Inflammatory macrophage treated with lipopolysaccharide for 4 hours (primary cell): ENCODE results near the gene ARSD.
A peak's percentile ranks its signal among the peaks of the same experiment; 100 is the strongest.
"Not testable (repeated sequence)": the region's sequence is repeated elsewhere in the genome, so short reads cannot be mapped to it uniquely, and the experiment has no call there.

Experiments
- DNase-seq: peaks from one replicate; pipeline ENCODE4 v3.0.0-alpha.2; 2020

The ARSD gene, protein sequence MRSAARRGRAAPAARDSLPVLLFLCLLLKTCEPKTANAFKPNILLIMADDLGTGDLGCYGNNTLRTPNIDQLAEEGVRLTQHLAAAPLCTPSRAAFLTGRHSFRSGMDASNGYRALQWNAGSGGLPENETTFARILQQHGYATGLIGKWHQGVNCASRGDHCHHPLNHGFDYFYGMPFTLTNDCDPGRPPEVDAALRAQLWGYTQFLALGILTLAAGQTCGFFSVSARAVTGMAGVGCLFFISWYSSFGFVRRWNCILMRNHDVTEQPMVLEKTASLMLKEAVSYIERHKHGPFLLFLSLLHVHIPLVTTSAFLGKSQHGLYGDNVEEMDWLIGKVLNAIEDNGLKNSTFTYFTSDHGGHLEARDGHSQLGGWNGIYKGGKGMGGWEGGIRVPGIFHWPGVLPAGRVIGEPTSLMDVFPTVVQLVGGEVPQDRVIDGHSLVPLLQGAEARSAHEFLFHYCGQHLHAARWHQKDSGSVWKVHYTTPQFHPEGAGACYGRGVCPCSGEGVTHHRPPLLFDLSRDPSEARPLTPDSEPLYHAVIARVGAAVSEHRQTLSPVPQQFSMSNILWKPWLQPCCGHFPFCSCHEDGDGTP

GRCh38 chrX:2928583-2929434 is at the start of gene ARSD:
TSS of gene ARSD (minus strand) at chrX:2929339. CDS start at chrX:2929275, 64 bp downstream.
- DNase-seq, result peak; percentile 87

DNA sequence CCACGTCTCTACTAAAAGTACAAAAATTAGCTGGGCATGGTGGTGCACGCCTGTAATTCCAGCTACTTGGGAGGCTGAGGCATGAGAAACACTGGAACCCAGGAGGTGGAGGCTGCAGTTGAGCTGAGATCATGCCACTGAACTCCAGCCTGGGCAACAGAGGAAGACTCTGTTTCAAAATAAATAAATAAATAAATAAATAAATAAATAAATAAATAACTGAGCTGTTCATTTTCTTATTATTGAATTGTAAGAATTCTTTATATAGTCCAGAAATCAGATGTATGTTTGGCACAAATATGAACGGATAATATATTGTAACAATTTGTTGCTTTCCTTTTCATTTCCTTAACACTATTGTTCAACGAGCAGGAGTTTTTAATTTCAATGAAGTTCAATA is 49.5 kb upstream of the ARSD start:
- DNase-seq, result not testable (repeated sequence)

- DNase-seq, result no peak
Observed at GRCh38 chrX:2974961-2975360, 45.8 kb upstream of the ARSD start.

DNA sequence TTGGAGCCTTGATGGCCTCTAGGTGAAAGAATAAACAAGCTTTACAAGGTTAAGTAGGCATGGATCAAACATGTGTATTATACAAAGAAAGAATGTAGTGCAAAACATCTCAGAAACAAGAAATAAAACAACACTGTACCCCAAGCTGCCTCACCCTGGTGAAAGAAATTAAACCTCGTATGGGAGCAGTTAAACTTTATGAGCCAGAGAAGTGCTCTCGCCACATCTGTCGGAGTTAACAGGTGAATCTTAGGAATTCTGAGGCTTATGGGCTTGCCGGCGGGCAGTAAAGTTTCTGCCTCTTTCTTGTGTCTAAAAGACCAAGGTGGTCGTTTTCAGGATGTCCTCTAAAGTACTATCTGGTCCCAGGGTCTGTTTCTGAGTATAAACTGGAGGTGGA is 43.3 kb upstream of the ARSD start:
- no peak for DNase-seq

DNA sequence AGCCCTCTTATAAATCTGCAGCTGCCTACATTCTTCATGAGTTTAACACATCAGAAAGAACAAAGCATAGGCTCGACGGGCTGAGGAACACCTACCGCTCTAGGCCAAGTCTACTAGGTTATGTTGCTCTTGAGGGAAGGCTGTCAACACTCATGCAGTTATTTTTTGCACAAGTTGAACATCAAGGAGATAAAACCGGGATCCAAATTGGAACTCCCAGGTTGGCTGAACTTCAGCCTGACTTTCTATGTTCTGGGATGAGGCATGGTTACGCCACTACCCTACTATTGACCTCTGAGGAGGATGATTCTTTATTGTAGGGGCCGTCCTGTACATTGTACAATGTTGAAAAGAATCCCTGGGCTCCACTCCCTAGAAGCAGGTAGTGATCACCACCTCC is 39.9 kb upstream of the ARSD start:
- no peak for DNase-seq

- DNase-seq, result no peak
Observed at GRCh38 chrX:2967998-2968909, 39.1 kb upstream of the ARSD start.

DNA sequence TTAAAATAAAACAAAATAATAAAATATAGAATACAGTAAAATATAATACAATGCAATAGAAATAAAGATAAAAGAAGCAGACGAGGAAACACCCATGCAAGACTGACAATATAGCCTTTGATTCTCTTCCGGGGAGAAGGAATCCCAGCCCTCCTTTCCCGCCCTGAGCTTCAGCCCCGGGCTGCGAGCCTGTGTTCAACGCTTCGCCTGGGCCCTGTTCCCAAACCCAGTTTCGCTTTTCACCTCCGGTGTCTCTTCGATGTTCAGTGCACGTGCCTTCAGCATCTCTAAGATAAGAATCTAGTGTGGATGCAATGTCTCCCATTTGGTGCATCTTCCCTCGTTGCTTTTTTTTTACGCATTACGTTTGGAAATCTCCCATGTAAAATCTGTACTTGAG is 38.4 kb upstream of the ARSD start:
- DNase-seq, result no peak

- no peak for DNase-seq
Observed at GRCh38 chrX:2967012-2967411, 37.9 kb upstream of the ARSD start.

DNA sequence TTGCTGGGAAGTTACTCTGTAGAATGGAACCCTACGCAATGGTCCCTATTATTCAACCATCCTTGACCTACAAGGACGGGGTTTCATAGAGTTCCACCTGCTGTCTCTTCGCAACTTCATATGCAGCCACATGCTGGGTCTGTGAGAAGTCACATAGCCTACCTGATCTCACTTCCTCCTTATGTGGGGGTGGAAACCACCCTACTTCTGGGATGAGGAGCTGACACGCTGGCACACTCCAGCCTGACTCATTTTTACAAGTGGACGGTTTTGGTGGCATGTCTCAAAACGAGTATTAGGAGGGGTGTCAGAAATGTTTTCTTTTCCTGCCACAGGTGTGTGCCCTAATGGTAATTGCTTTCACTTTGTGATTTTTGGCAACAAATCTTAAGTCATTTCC is 36.8 kb upstream of the ARSD start:
- DNase-seq, result peak; percentile 1

- DNase-seq, result not testable (repeated sequence)
Observed at GRCh38 chrX:2963992-2964794, 35.1 kb upstream of the ARSD start.

DNA sequence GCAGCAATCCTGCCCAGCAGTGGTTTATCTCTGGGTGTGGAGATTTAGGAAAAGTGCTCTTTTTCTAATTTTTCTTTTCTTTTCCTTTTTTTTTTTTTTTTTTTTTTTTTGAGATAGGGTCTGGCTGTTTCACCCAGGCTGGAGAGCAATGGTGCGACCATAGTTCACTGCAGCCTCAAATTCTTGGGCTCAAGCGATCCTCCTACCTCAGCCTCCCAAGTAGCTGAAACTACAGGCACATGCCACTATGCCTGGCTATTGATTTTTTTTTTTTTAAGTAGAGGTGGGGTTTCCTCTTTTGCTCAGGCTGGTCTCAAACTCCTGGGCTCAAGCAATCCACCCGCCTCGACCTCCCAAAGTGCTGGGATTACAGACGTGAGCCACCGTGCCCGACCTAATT is 34.3 kb upstream of the ARSD start:
- not testable (repeated sequence) for DNase-seq

DNA sequence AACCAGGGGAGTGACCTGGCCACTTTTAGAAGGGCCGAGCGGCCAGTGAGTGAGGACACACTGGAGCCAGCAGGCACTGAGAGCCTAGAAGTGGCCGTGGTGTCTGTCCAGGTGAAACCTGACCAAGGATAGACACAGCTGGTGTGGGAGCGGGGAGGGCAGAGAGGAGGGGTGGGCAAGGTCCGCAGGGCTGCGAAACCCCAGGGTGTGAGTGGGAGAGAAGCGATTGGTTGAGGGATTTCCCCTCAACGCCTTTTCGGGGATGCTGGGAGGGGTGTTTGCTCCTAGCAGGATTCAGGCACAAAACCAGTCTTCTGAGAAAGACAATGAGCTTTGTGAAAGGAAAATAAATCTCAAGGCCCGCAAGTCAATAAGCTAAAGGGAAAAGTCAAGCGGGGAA is 33.2 kb upstream of the ARSD start:
- no peak for DNase-seq

GRCh38 chrX:2960861-2961515 is 31.8 kb upstream of the ARSD start:
- no peak for DNase-seq

GRCh38 chrX:2958199-2958598 is 29.1 kb upstream of the ARSD start:
- no peak for DNase-seq

GRCh38 chrX:2955838-2956237 is 26.7 kb upstream of the ARSD start:
- DNase-seq, result no peak

DNA sequence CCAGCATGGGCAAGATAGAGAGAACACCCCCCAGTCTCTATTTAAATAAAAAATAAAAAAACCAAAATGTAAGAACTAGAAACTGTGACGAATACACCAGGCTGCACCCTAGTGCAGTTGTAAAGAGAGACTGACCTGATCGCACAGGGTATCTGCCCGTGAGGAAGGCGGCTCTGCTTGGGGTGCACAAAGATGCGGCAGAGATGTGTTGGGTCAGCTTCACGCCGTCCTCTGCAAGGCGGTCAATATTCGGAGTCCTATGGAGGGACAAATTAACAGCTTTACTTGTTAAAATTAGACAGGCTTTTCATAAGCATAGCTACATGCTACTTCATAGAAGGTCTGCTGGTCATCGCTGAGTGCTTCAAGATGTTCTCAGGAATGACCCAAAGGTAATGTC is 26.1 kb upstream of the ARSD start:
- DNase-seq, result no peak

GRCh38 chrX:2954541-2954940 is 25.4 kb upstream of the ARSD start:
- DNase-seq, result no peak

- DNase-seq, result not testable (repeated sequence)
Observed at GRCh38 chrX:2937942-2938341, 8.8 kb upstream of the ARSD start.

DNA sequence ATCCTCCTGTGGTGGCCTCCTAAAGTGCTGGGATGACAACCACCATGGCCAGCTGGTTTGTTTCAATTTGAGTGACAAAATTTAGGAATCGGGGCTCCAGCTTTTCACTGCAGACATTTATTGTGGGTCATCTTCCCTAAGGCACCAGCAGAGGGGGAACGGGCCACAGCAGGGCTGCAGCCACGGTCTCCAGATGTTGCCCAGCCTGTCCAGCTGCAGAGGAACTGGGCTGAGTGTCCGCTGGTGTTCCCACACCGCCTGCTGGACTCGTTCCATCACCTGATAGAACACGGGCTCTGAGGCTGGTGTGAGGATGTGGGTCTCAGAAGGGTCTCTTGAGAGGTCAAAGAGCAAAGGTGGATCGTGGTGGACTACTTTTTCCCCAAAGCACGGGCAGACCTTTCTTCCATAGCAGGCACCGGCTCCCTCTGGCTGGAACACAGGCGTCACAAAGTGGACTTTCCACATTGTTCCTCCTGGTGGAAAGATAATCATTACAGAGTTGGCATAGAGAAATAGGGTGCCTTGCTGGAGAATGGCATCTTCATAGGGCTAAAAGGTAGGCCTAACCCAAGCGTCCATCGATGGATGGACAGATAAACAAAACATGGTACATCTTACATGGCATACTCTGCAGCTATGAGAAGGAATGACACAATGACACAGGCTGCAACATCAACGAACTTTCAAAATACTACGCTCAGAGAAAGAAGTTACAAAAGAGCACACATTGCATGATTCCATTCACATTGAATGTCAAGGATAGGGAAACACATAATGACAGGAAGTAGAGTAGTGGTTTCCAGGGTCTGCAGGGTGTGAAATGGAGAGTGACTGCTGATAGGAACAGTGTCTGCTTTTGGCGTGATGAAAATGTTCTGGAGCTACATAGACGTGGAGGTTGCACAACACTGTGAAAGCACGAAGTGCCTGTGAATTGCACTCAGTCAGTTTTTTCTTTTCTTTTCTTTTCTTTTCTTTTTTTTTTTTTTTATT is 5.9 kb upstream of the ARSD start:
- DNase-seq, result peak; percentile 73
